Stimulated activated naive CD8-positive, alpha-beta T cell treated with anti-CD3 and anti-CD28 coated beads, Interleukin-15, Interleukin-2, amounts not matched to agents 100 U/mL and 50 U/mL, for 24 hours (primary cell): ENCODE measurements around the gene ITK.

Experiments
- ATAC-seq: fragments of 150-1000 bp; cut with Tn5 transposase; one replicate; pipeline ENCODE4 v1.10.0; 2021
- DNase-seq: peaks from one replicate; pipeline ENCODE4 v3.0.0; 2021

ITK gene

GRCh38 chr5:157180374-157181264, at the start of gene ITK:
Gene ITK, plus strand, starts transcription at chr5:157180840. Its CDS starts 138 bp downstream, at chr5:157180978.
- ATAC-seq, result peak; percentile 59
- DNase-seq, result no peak

- ATAC-seq (no peak), DNase-seq (no peak)
These were observed 49.7 kb upstream of the ITK start for GRCh38 chr5:157130925-157131324.

- no peak for DNase-seq
- ATAC-seq, result no peak
These were observed 48.4 kb upstream of the ITK start for GRCh38 chr5:157132281-157132612.

GRCh38 chr5:157137691-157138090, 42.9 kb upstream of the ITK start:
- no peak for DNase-seq
- no peak for ATAC-seq

GRCh38 chr5:157142317-157143126, 38.1 kb upstream of the ITK start, which contains the start of gene MED7:
Gene MED7, minus strand, starts transcription at chr5:157142865. Its CDS starts 3,434 bp downstream, at chr5:157139431.
- ATAC-seq, result peak; percentile 100

GRCh38 chr5:157143127-157143971, 37.3 kb upstream of the ITK start:
- DNase-seq (peak; percentile 65), ATAC-seq (peak; percentile 33)

More at GRCh38 chr5:157142317-157143126, 38.1 kb upstream of the ITK start, which contains the start of gene MED7:
- peak; percentile 89 for DNase-seq

- DNase-seq, result peak; percentile 87
- peak; percentile 27 for ATAC-seq
These were observed 31.7 kb upstream of the ITK start for GRCh38 chr5:157148734-157149615.

- DNase-seq (no peak), ATAC-seq (no peak)
These were observed 29.6 kb upstream of the ITK start for GRCh38 chr5:157150995-157151394.

GRCh38 chr5:157155297-157155696, 25.3 kb upstream of the ITK start:
- DNase-seq, result no peak
- ATAC-seq, result no peak

- no peak for ATAC-seq
- no peak for DNase-seq
These were observed 23.2 kb upstream of the ITK start for GRCh38 chr5:157157293-157157891.

GRCh38 chr5:157159209-157159751, 21.4 kb upstream of the ITK start:
- DNase-seq (no peak), ATAC-seq (peak; percentile 88)

- ATAC-seq (peak; percentile 57), DNase-seq (no peak)
These were observed 20.6 kb upstream of the ITK start for GRCh38 chr5:157160001-157160400.

- ATAC-seq (no peak), DNase-seq (no peak)
These were observed 18.6 kb upstream of the ITK start for GRCh38 chr5:157161996-157162395.

GRCh38 chr5:157162919-157163510, 17.6 kb upstream of the ITK start:
- no peak for DNase-seq
- no peak for ATAC-seq

- no peak for ATAC-seq
- DNase-seq, result no peak
These were observed 16.1 kb upstream of the ITK start for GRCh38 chr5:157164521-157164920.

GRCh38 chr5:157165261-157165660, 15.4 kb upstream of the ITK start:
- ATAC-seq, result no peak

GRCh38 chr5:157165668-157166067, 15.0 kb upstream of the ITK start:
- ATAC-seq (no peak), DNase-seq (no peak)

More at GRCh38 chr5:157165261-157165660, 15.4 kb upstream of the ITK start:
- DNase-seq, result no peak

- DNase-seq (peak; percentile 8), ATAC-seq (no peak)
These were observed 14.1 kb upstream of the ITK start, which contains the start of gene GARIN3 for GRCh38 chr5:157166214-157167213. Gene GARIN3, minus strand, starts transcription at chr5:157166264. Its CDS starts 96 bp downstream, at chr5:157166168.
